GM19351 (cell line): Measurements from ENCODE around the gene MIOS.
"Not testable (repeated sequence)": the region's sequence is repeated elsewhere in the genome, so short reads cannot be mapped to it uniquely, and the experiment has no call there.

Source experiments
- ATAC-seq: cut with Tn5 transposase; IDR thresholded peaks from one replicate; pipeline ENCODE4 v1.9.1; 2021; ENCODE audit warnings: mild to moderate bottlenecking, moderate library complexity; ENCODE audit not compliant: unreplicated experiment

The MIOS gene

DNA sequence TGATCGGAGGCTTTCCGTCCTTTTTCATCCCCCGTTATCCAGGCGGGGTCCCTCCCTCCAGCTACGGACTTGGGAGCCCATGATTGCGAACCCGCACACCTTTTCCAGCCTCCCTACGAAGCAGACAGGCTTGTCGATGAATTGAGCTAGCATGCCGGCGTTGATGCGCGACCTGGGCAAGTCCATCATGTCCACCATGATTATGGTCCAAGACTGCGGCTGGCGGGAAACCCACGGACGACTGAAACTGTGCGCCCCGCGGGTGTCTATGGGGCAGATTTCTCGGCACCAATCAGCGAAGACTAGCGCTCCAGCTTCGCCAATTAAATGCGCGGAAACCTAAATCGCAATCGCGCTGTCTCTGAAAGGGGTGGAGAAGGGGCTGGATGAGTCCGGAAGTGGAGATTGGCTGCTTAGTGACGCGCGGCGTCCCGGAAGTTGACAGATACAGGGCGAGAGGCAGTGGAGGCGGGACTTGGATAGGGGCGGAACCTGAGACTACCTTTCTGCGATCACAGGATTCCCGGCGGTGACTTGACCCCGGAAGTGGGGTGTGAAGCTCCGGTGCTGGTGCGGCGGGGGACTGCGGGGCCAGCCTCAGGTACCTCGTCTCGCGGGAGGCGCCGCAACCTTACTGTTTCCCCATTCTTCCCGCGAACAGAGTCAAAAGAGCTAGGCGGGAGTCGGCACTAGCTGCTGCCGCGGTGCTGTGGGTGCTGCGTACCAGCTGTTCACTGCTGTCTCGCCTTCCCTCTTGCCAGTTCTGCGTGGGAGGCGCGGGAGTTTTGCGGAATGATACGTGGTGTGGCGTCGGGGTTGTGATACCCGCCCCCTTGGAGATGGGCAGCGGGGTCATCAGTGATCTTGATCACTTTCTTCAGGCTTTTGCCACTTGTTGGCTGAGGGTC lies 73.8 kb downstream of the MIOS start, which contains the start of gene UMAD1:
UMAD1 (plus strand) TSS at position 532 of the 908 bp plus-strand sequence. CDS start 32,620 bp downstream, outside the sequence.
- ATAC-seq: peak; percentile 95

DNA sequence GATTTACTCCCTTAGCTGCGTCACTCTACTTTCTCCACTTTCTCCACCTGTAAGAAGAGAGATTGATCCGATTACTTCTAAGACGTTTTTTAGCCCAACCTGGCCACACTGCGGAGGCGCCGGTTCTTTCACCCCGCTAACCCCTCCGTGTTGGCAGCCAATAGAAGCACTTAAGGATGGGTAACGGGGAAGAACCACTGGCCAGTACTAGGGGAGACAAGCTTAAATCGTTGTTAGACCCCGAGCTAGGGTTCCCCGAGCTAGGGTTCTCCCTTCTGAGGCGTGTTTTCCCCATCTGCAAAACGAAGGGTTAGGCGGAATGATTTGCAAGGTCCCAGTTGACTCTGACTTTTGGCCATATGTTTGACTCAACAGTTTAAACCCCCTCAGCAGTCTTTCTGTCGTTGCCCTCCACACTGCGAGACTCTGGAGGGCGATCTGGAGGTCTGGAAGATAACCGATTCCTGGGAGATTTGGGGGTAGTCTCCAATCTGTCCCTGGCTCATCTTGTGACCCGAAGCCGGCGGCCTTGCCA lies 74.5 kb downstream of the MIOS start:
- peak; percentile 15 for ATAC-seq

DNA sequence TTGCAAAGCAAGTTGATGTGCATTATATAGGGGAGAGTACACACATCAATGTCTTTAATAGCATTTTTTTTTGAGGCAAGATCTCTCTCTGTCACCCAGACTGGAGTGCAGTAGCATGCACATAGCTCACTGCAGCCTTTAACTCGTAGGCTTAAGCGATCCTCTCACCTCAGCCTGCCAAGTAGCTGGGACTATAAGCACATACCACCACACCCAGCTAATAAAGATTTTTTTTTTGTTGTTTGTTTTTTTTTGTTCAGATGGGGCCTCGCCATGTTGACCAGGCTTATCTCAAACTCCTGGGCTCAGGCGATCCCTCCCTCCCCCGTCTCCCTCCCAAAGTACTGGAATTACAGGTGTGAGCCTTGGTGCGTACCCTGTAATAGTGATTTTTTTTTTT lies 75.4 kb downstream of the MIOS start:
- ATAC-seq: no peak

DNA sequence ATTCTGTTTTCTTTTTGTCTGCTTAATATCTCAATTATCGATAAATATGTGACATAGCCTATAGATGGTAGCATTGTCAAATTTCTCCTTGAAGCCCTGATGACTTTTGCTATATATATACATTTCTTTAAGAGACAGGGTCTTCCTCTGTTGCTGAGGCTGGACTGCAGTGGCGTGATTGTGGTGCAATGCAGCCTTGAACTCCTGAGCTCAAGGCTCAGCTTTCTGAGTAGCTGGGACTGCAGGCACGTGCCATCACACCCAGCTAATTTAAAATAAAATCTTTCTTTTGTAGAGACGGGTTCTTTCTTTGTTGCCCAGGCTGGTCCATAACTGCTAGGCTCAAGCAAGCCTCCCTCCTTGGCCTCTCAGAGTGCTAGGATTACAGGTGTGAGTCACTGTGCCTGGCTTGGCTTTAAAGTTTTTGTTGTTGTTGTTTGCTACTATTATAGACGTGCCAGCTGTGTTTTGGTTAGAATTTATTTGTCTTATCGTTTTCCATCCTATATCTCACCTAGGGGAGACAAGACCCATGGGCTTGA lies 80.9 kb downstream of the MIOS start:
- ATAC-seq: no peak

DNA sequence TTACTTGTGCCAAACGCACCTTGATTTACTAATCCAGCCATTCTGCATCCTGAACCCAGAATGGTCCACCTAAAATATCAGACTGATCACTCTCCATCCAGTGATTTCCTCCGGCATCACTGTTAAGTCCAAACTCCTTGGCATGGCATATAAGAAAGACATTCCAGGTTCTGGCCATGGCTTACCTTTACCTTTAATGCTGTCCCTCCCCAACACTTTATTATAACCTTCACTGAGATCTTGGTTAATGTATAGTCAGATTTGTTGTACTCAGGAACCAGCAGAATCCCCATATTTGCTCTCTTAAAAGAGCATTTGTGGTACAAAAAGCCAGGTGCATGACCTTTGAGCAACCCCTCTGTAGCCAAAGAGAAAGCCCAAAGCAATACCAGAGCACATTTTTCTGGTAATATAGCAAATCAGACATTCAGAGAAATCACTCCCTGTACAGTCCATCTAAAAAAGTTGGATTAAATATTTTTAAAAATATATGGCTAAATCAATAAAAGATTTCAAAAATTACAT lies 84.1 kb downstream of the MIOS start:
- ATAC-seq: no peak

DNA sequence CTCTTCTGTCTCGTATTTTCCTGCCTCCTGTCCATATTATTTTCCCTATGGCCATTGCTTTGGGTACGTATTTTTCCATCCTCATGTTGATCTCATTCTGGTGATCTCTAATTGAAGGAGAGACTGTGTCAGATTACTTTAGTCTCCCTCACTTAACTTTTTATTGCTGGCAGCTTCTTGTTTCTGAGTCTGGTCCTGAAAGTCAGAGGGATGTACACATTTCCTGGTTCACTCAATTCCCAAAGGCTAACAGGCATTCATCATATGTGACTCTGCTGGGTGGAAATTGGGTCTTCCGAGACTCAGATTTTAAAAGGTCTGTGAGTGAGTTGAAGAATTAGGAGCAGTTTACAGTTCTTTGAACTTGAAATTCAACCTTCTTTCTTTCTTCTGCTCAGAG lies 84.8 kb downstream of the MIOS start:
- no peak for ATAC-seq

DNA sequence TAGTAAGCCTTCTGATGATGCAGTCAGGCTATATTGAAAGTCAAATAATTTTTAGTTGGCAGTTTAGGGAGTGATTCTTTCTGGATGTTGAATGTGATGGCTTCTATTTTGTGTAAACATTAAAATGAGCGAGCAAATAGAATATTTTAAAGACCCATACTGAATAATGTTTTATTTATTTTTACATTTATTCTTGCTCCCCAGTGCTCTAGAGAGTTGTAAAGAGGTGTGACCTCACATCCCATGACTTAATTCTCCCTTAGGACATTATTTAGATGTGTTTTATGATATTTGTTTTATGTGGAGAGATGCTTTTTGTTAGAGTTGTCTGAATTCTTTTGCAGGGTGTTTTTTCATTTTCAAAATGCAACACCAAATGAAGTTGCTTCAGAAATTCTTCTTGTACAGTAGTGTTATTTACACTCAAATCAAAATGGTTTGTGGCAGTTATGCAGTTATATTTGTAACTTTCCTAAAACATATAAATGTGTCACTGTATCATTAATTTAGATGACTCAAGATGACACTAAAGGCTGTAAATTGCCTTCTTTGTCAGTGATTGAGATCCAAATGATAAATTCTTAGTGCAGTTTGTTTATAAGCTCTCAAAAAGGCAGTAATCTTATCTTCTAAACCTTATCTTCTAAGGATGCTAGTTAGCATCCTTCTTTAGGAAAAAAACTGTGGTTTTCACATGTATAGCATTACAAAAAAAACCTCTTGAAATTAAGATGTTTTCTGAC lies 86.3 kb downstream of the MIOS start:
- no peak for ATAC-seq

DNA sequence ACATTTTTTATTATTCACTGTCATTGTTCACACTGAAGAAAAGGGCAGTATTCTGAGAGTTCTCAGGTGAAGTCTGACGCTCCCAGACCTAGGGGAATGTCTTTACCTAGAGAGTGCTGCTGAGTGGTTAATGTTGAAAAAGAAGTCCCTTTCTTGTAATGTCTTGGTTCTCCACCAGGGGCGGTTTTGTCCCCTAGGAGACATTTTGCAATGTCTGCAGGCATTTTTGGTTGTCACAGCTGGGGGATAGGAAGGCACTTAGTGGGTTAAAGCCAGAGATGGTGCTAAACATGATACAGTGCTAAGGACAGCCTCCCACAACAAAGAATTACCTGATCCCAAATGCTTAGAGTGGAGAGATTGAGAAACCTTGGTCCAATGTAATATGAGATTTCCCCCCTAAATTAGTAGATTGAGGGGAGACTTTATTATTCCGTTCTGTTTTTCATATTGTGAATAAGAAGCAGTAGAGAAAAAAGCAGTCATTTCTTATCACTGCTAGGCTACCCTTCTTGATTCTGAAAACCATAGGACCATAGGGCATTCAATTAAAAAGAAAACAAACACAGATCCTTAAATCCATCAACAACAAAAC lies 87.0 kb downstream of the MIOS start:
- ATAC-seq: peak; percentile 56

DNA sequence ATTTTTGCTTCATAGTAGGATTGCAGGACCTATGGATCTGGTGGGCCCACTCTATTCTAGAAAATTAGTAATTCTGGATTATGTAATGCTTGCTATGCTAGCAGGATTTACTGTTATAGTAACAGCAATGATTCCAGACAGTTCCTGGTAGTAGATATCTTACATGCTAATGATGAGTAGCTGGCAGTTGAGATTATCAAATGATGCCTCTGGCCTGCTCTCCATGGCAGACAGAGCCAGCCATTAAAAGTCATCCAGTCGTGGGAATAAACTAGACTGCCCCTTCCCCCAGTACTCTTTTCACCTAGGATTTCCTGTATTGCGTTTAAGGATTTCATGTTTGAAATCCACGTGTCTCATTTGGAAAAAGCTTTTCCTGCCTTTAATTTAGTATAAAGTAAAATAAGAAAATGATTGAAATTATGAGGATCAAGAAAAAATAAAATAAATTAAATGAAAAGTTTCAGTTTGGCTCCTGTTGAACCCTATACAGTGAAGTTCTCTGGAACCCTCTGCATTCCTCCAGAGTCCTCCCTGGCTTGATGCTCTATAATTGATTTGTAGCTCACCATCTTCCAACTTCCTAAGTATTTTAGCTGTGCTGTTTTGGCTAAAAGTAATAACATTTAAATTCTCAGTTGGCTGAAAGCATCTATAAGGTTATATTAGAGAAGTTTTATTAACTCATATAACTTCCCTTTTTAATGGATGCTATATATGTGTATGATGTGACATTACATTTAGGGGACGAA lies 88.5 kb downstream of the MIOS start:
- ATAC-seq: no peak

DNA sequence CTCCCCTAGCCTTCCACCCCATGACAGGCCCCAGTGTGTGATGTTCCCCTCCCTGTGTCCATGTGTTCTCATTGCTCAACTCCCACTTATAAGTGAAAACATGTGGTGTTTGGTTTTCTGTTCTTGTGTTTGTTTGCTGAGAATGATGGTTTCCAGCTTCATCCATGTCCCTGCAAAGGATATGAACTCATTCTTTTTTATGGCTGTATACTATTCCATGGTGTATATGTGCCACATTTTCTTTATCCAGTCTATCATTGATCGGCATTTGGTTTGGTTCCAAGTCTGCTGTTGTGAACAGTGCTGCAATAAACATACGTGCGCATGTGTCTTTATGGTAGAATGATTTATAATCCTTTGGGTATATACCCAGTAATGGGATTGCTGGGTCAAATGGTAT lies 89.8 kb downstream of the MIOS start:
- not testable (repeated sequence) for ATAC-seq
